ENCODE measurements around the gene COL3A1. TPM values are rescaled to one million over a fixed set of nuclear protein-coding genes. Genes with fewer than 3 reads are reported as not detected.

The COL3A1 gene
- total RNA-seq, 1 donor from 2014 or later: not detected

GRCh38 chr2:188966079-188966571 is 8.0 kb upstream of the COL3A1 start:
- no peaks in the 10 kb centered on the region for H3K27me3 Mint-ChIP-seq
- no peaks in the 10 kb centered on the region for H3K4me1 Mint-ChIP-seq
- no peak overlapping the region for H3K27ac Mint-ChIP-seq
- DNase-seq: no peak
- no peaks in the 10 kb centered on the region for H3K9me3 Mint-ChIP-seq
- intact Hi-C loops (cut with micrococcal nuclease): no loop called here
- no peak overlapping the region for H3K4me3 Mint-ChIP-seq
- H3K36me3 Mint-ChIP-seq (ENCODE audit: low read depth): no peaks in the 10 kb centered on the region

- no peak for DNase-seq
- Mint-ChIP-seq H3K4me3 (no peak overlapping the region), H3K4me1 (no peaks in the 10 kb centered on the region), H3K36me3 (ENCODE audit: low read depth) (no peaks in the 10 kb centered on the region), H3K9me3 (no peaks in the 10 kb centered on the region), H3K27ac (no peak overlapping the region), H3K27me3 (no peaks in the 10 kb centered on the region)
- intact Hi-C loops (cut with micrococcal nuclease): no loop called here
Measured at GRCh38 chr2:188966728-188967440, 7.3 kb upstream of the COL3A1 start.

GRCh38 chr2:188969236-188969635 is 4.9 kb upstream of the COL3A1 start:
- intact Hi-C loops (cut with micrococcal nuclease): no loop called here
- Mint-ChIP-seq H3K4me1 (no peaks in the 10 kb centered on the region), H3K9me3 (no peaks in the 10 kb centered on the region), H3K4me3 (no peak overlapping the region), H3K27me3 (no peaks in the 10 kb centered on the region), H3K27ac (no peak overlapping the region), H3K36me3 (ENCODE audit: low read depth) (no peaks in the 10 kb centered on the region)
- DNase-seq: no peak

- intact Hi-C loops (cut with micrococcal nuclease): no loop called here
- Mint-ChIP-seq H3K27me3 (no peaks in the 10 kb centered on the region), H3K4me1 (no peaks in the 10 kb centered on the region), H3K36me3 (ENCODE audit: low read depth) (no peaks in the 10 kb centered on the region), H3K9me3 (no peaks in the 10 kb centered on the region), H3K27ac (no peak overlapping the region), H3K4me3 (no peak overlapping the region)
- no peak for DNase-seq
Measured at GRCh38 chr2:188969651-188970050, 4.5 kb upstream of the COL3A1 start.

GRCh38 chr2:188970211-188970610 is 4.0 kb upstream of the COL3A1 start:
- H3K27me3 Mint-ChIP-seq: no peaks in the 10 kb centered on the region
- no peaks in the 10 kb centered on the region for H3K36me3 Mint-ChIP-seq (ENCODE audit: low read depth)
- no peaks in the 10 kb centered on the region for H3K4me1 Mint-ChIP-seq
- no peak for DNase-seq
- H3K27ac Mint-ChIP-seq: no peak overlapping the region
- intact Hi-C loops (cut with micrococcal nuclease): no loop called here
- H3K4me3 Mint-ChIP-seq: no peak overlapping the region
- H3K9me3 Mint-ChIP-seq: no peaks in the 10 kb centered on the region

- no peak overlapping the region for H3K27ac Mint-ChIP-seq
- H3K4me3 Mint-ChIP-seq: no peak overlapping the region
- no peaks in the 10 kb centered on the region for H3K36me3 Mint-ChIP-seq (ENCODE audit: low read depth)
- no peaks in the 10 kb centered on the region for H3K9me3 Mint-ChIP-seq
- DNase-seq: no peak
- peaks cover 4% of the 10 kb centered on the region for H3K27me3 Mint-ChIP-seq
- H3K4me1 Mint-ChIP-seq: no peaks in the 10 kb centered on the region
- intact Hi-C loops (cut with micrococcal nuclease): no loop called here
Measured at GRCh38 chr2:188971432-188971861, 2.7 kb upstream of the COL3A1 start.

- DNase-seq: no peak
- Mint-ChIP-seq H3K9me3 (no peaks in the 10 kb centered on the region), H3K4me1 (peaks cover 3% of the 10 kb centered on the region), H3K27me3 (peaks cover 4% of the 10 kb centered on the region), H3K36me3 (ENCODE audit: low read depth) (no peaks in the 10 kb centered on the region), H3K4me3 (no peak overlapping the region), H3K27ac (no peak overlapping the region)
- intact Hi-C loops (cut with micrococcal nuclease): no loop called here
Measured at GRCh38 chr2:188973641-188974040, 532 bp upstream of the COL3A1 start.

GRCh38 chr2:188975497-188976102 is 1.4 kb downstream of the COL3A1 start:
- Mint-ChIP-seq H3K27me3 (peaks cover 4% of the 10 kb centered on the region), H3K9me3 (no peaks in the 10 kb centered on the region), H3K36me3 (ENCODE audit: low read depth) (no peaks in the 10 kb centered on the region), H3K4me3 (no peak overlapping the region), H3K4me1 (peaks cover 9% of the 10 kb centered on the region), H3K27ac (no peak overlapping the region)
- DNase-seq: no peak
- intact Hi-C loops (cut with micrococcal nuclease): loop anchor here (5.0 kb wide), 2 partner anchors 312 to 467 kb away; partner anchors contain the start of gene WDR75

- intact Hi-C loops (cut with micrococcal nuclease): loop anchor here (5.0 kb wide), 2 partner anchors 311 to 466 kb away; partner anchors contain the start of gene WDR75
- Mint-ChIP-seq H3K4me3 (no peak overlapping the region), H3K4me1 (peaks cover 9% of the 10 kb centered on the region), H3K9me3 (no peaks in the 10 kb centered on the region), H3K27me3 (peaks cover 4% of the 10 kb centered on the region), H3K36me3 (ENCODE audit: low read depth) (no peaks in the 10 kb centered on the region), H3K27ac (no peak overlapping the region)
- DNase-seq: no peak
Measured at GRCh38 chr2:188976545-188977268, 2.5 kb downstream of the COL3A1 start.

- Mint-ChIP-seq H3K27ac (no peak overlapping the region), H3K4me3 (no peak overlapping the region)
- intact Hi-C loops (cut with micrococcal nuclease): loop anchor here (5.0 kb wide), 2 partner anchors 310 to 465 kb away; partner anchors contain the start of gene WDR75
Measured at GRCh38 chr2:188977317-188977716, 3.1 kb downstream of the COL3A1 start.

GRCh38 chr2:188978291-188979081 is 4.3 kb downstream of the COL3A1 start:
- Mint-ChIP-seq H3K36me3 (ENCODE audit: low read depth) (no peaks in the 10 kb centered on the region), H3K27me3 (peaks cover 4% of the 10 kb centered on the region), H3K27ac (peak overlapping the region; percentile 85), H3K4me3 (peak overlapping the region; percentile 25), H3K9me3 (no peaks in the 10 kb centered on the region), H3K4me1 (peaks cover 9% of the 10 kb centered on the region)
- intact Hi-C loops (cut with micrococcal nuclease): loop anchor here (5.0 kb wide), 2 partner anchors 309 to 464 kb away; partner anchors contain the start of gene WDR75
- DNase-seq: no peak

More at GRCh38 chr2:188977317-188977716, 3.1 kb downstream of the COL3A1 start:
- no peak for DNase-seq
- Mint-ChIP-seq H3K36me3 (ENCODE audit: low read depth) (no peaks in the 10 kb centered on the region), H3K4me1 (peaks cover 9% of the 10 kb centered on the region), H3K9me3 (no peaks in the 10 kb centered on the region), H3K27me3 (peaks cover 4% of the 10 kb centered on the region)

GRCh38 chr2:188979187-188980114 is 5.3 kb downstream of the COL3A1 start:
- H3K27me3 Mint-ChIP-seq: peaks cover 4% of the 10 kb centered on the region
- H3K4me1 Mint-ChIP-seq: peaks cover 9% of the 10 kb centered on the region
- H3K27ac Mint-ChIP-seq: peak overlapping the region; percentile 85
- no peaks in the 10 kb centered on the region for H3K36me3 Mint-ChIP-seq (ENCODE audit: low read depth)
- H3K4me3 Mint-ChIP-seq: peak overlapping the region; percentile 34
- intact Hi-C loops (cut with micrococcal nuclease): loop anchor here (5.0 kb wide), 2 partner anchors 308 to 463 kb away; partner anchors contain the start of gene WDR75
- no peaks in the 10 kb centered on the region for H3K9me3 Mint-ChIP-seq
- DNase-seq: no peak

All from activated CD4-positive, alpha-beta T cell treated with anti-CD3 and anti-CD28 coated beads, Interleukin-2, amount 10 ng/mL, durations not matched to agents 24 days and 14 days (primary cell).